ENCODE data around the gene MAPK1IP1L.

Gene MAPK1IP1L

GRCh38 chr14:55088356-55088755 lies 36.9 kb downstream of the MAPK1IP1L start:
- Histone ChIP-seq H3K27me3 (ENCODE audit: control insufficient read depth in 1 of 2, insufficient read depth in 2 of 2, low read length in 2 of 2) (no peaks in the 10 kb centered on the region), H3K9me3 (ENCODE audit: control insufficient read depth in 1 of 2, low read length in 2 of 2) (no peaks in the 10 kb centered on the region), H3K4me1 (ENCODE audit: control insufficient read depth in 1 of 2, insufficient read depth in 2 of 2, low read length in 2 of 2) (peaks cover 15 to 38% of the 10 kb centered on the region in 2 donors), H3K9ac (ENCODE audit: low read depth in 1 of 2, low read length in 2 of 2) (no peak overlapping the region), H3K27ac (ENCODE audit: low read depth, low read length) (no peak overlapping the region), H3K4me3 (ENCODE audit: low read depth in 1 of 2, low read length in 2 of 2) (no peak overlapping the region), H3K36me3 (ENCODE audit: control insufficient read depth in 1 of 2, insufficient read depth in 2 of 2, low read length in 2 of 2) (no peaks in the 10 kb centered on the region)

- Histone ChIP-seq H3K27ac (ENCODE audit: low read depth, low read length) (no peak overlapping the region), H3K4me1 (ENCODE audit: control insufficient read depth in 1 of 2, insufficient read depth in 2 of 2, low read length in 2 of 2) (peaks cover 18 to 28% of the 10 kb centered on the region in 2 donors), H3K27me3 (ENCODE audit: control insufficient read depth in 1 of 2, insufficient read depth in 2 of 2, low read length in 2 of 2) (no peaks in the 10 kb centered on the region), H3K4me3 (ENCODE audit: low read depth in 1 of 2, low read length in 2 of 2) (no peak overlapping the region), H3K36me3 (ENCODE audit: control insufficient read depth in 1 of 2, insufficient read depth in 2 of 2, low read length in 2 of 2) (no peaks in the 10 kb centered on the region), H3K9ac (ENCODE audit: low read depth in 1 of 2, low read length in 2 of 2) (peak overlapping the region in 1 of 2 donors; percentile 32), H3K9me3 (ENCODE audit: control insufficient read depth in 1 of 2, low read length in 2 of 2) (no peaks in the 10 kb centered on the region)
Measured at GRCh38 chr14:55092341-55092740, 40.9 kb downstream of the MAPK1IP1L start.

GRCh38 chr14:55094292-55095157 lies 43.1 kb downstream of the MAPK1IP1L start:
- Histone ChIP-seq H3K4me1 (ENCODE audit: control insufficient read depth in 1 of 2, insufficient read depth in 2 of 2, low read length in 2 of 2) (peaks cover 34 to 44% of the 10 kb centered on the region in 2 donors), H3K9me3 (ENCODE audit: control insufficient read depth in 1 of 2, low read length in 2 of 2) (no peaks in the 10 kb centered on the region), H3K27me3 (ENCODE audit: control insufficient read depth in 1 of 2, insufficient read depth in 2 of 2, low read length in 2 of 2) (no peaks in the 10 kb centered on the region), H3K27ac (ENCODE audit: low read depth, low read length) (no peak overlapping the region), H3K9ac (ENCODE audit: low read depth in 1 of 2, low read length in 2 of 2) (no peak overlapping the region), H3K36me3 (ENCODE audit: control insufficient read depth in 1 of 2, insufficient read depth in 2 of 2, low read length in 2 of 2) (no peaks in the 10 kb centered on the region), H3K4me3 (ENCODE audit: low read depth in 1 of 2, low read length in 2 of 2) (no peak overlapping the region)

GRCh38 chr14:55097881-55098560 lies 46.6 kb downstream of the MAPK1IP1L start:
- H3K9ac ChIP-seq (ENCODE audit: low read depth in 1 of 2, low read length in 2 of 2): peak overlapping the region in 1 of 2 donors; percentile 30
- H3K27ac ChIP-seq (ENCODE audit: low read depth, low read length): peak overlapping the region; percentile 43
- no peaks in the 10 kb centered on the region for H3K9me3 ChIP-seq (ENCODE audit: control insufficient read depth in 1 of 2, low read length in 2 of 2)
- no peaks in the 10 kb centered on the region for H3K36me3 ChIP-seq (ENCODE audit: control insufficient read depth in 1 of 2, insufficient read depth in 2 of 2, low read length in 2 of 2)
- peak overlapping the region in 1 of 2 donors; percentile 23 for H3K4me3 ChIP-seq (ENCODE audit: low read depth in 1 of 2, low read length in 2 of 2)
- H3K4me1 ChIP-seq (ENCODE audit: control insufficient read depth in 1 of 2, insufficient read depth in 2 of 2, low read length in 2 of 2): peaks cover 35 to 45% of the 10 kb centered on the region in 2 donors
- no peaks in the 10 kb centered on the region for H3K27me3 ChIP-seq (ENCODE audit: control insufficient read depth in 1 of 2, insufficient read depth in 2 of 2, low read length in 2 of 2)

GRCh38 chr14:55098561-55098898 lies 47.1 kb downstream of the MAPK1IP1L start:
- no peaks in the 10 kb centered on the region for H3K9me3 ChIP-seq (ENCODE audit: control insufficient read depth in 1 of 2, low read length in 2 of 2)
- H3K9ac ChIP-seq (ENCODE audit: low read depth in 1 of 2, low read length in 2 of 2): peak overlapping the region in 1 of 2 donors; percentile 30

GRCh38 chr14:55099756-55100155 lies 48.3 kb downstream of the MAPK1IP1L start:
- no peak overlapping the region for H3K27ac ChIP-seq (ENCODE audit: low read depth, low read length)
- no peaks in the 10 kb centered on the region for H3K36me3 ChIP-seq (ENCODE audit: control insufficient read depth in 1 of 2, insufficient read depth in 2 of 2, low read length in 2 of 2)
- peaks cover 51 to 62% of the 10 kb centered on the region in 2 donors for H3K4me1 ChIP-seq (ENCODE audit: control insufficient read depth in 1 of 2, insufficient read depth in 2 of 2, low read length in 2 of 2)
- no peak overlapping the region for H3K4me3 ChIP-seq (ENCODE audit: low read depth in 1 of 2, low read length in 2 of 2)
- H3K9me3 ChIP-seq (ENCODE audit: control insufficient read depth in 1 of 2, low read length in 2 of 2): peaks cover 0 to 6% of the 10 kb centered on the region in 2 donors
- no peaks in the 10 kb centered on the region for H3K27me3 ChIP-seq (ENCODE audit: control insufficient read depth in 1 of 2, insufficient read depth in 2 of 2, low read length in 2 of 2)
- H3K9ac ChIP-seq (ENCODE audit: low read depth in 1 of 2, low read length in 2 of 2): no peak overlapping the region

More at GRCh38 chr14:55098561-55098898, 47.1 kb downstream of the MAPK1IP1L start:
- Histone ChIP-seq H3K27ac (ENCODE audit: low read depth, low read length) (no peak overlapping the region), H3K4me1 (ENCODE audit: control insufficient read depth in 1 of 2, insufficient read depth in 2 of 2, low read length in 2 of 2) (peaks cover 40 to 50% of the 10 kb centered on the region in 2 donors), H3K36me3 (ENCODE audit: control insufficient read depth in 1 of 2, insufficient read depth in 2 of 2, low read length in 2 of 2) (no peaks in the 10 kb centered on the region), H3K4me3 (ENCODE audit: low read depth in 1 of 2, low read length in 2 of 2) (peak overlapping the region in 1 of 2 donors; percentile 23), H3K27me3 (ENCODE audit: control insufficient read depth in 1 of 2, insufficient read depth in 2 of 2, low read length in 2 of 2) (no peaks in the 10 kb centered on the region)

GRCh38 chr14:55101698-55102097 lies 50.3 kb downstream of the MAPK1IP1L start:
- H3K4me3 ChIP-seq (ENCODE audit: low read depth in 1 of 2, low read length in 2 of 2): no peak overlapping the region
- H3K4me1 ChIP-seq (ENCODE audit: control insufficient read depth in 1 of 2, insufficient read depth in 2 of 2, low read length in 2 of 2): peaks cover 51 to 73% of the 10 kb centered on the region in 2 donors
- peak overlapping the region; percentile 59 for H3K27ac ChIP-seq (ENCODE audit: low read depth, low read length)

GRCh38 chr14:55102141-55102621 lies 50.7 kb downstream of the MAPK1IP1L start:
- peak overlapping the region; percentile 91 for H3K27ac ChIP-seq (ENCODE audit: low read depth, low read length)
- peaks cover 0 to 6% of the 10 kb centered on the region in 2 donors for H3K9me3 ChIP-seq (ENCODE audit: control insufficient read depth in 1 of 2, low read length in 2 of 2)
- peaks cover 50 to 70% of the 10 kb centered on the region in 2 donors for H3K4me1 ChIP-seq (ENCODE audit: control insufficient read depth in 1 of 2, insufficient read depth in 2 of 2, low read length in 2 of 2)
- no peaks in the 10 kb centered on the region for H3K27me3 ChIP-seq (ENCODE audit: control insufficient read depth in 1 of 2, insufficient read depth in 2 of 2, low read length in 2 of 2)
- H3K9ac ChIP-seq (ENCODE audit: low read depth in 1 of 2, low read length in 2 of 2): peak overlapping the region; percentile 44 to 77
- no peak overlapping the region for H3K4me3 ChIP-seq (ENCODE audit: low read depth in 1 of 2, low read length in 2 of 2)
- H3K36me3 ChIP-seq (ENCODE audit: control insufficient read depth in 1 of 2, insufficient read depth in 2 of 2, low read length in 2 of 2): no peaks in the 10 kb centered on the region

More at GRCh38 chr14:55101698-55102097, 50.3 kb downstream of the MAPK1IP1L start:
- H3K36me3 ChIP-seq (ENCODE audit: control insufficient read depth in 1 of 2, insufficient read depth in 2 of 2, low read length in 2 of 2): no peaks in the 10 kb centered on the region
- no peaks in the 10 kb centered on the region for H3K27me3 ChIP-seq (ENCODE audit: control insufficient read depth in 1 of 2, insufficient read depth in 2 of 2, low read length in 2 of 2)
- peak overlapping the region in 1 of 2 donors; percentile 77 for H3K9ac ChIP-seq (ENCODE audit: low read depth in 1 of 2, low read length in 2 of 2)
- peaks cover 0 to 6% of the 10 kb centered on the region in 2 donors for H3K9me3 ChIP-seq (ENCODE audit: control insufficient read depth in 1 of 2, low read length in 2 of 2)

- H3K9ac ChIP-seq (ENCODE audit: low read depth in 1 of 2, low read length in 2 of 2): peak overlapping the region; percentile 63 to 77
- peak overlapping the region; percentile 91 for H3K27ac ChIP-seq (ENCODE audit: low read depth, low read length)
- no peaks in the 10 kb centered on the region for H3K36me3 ChIP-seq (ENCODE audit: control insufficient read depth in 1 of 2, insufficient read depth in 2 of 2, low read length in 2 of 2)
- H3K4me1 ChIP-seq (ENCODE audit: control insufficient read depth in 1 of 2, insufficient read depth in 2 of 2, low read length in 2 of 2): peaks cover 48 to 70% of the 10 kb centered on the region in 2 donors
- H3K9me3 ChIP-seq (ENCODE audit: control insufficient read depth in 1 of 2, low read length in 2 of 2): peaks cover 0 to 6% of the 10 kb centered on the region in 2 donors
- H3K27me3 ChIP-seq (ENCODE audit: control insufficient read depth in 1 of 2, insufficient read depth in 2 of 2, low read length in 2 of 2): no peaks in the 10 kb centered on the region
- H3K4me3 ChIP-seq (ENCODE audit: low read depth in 1 of 2, low read length in 2 of 2): peak overlapping the region; percentile 34 to 59
Measured at GRCh38 chr14:55103005-55103640, 51.7 kb downstream of the MAPK1IP1L start.

All from duodenal mucosa (tissue), 2 donors.